ENCODE data around the gene GCGR.

Gene GCGR

GRCh38 chr17:81852237-81852636, 48.3 kb downstream of the GCGR start:
- no peak for TF ChIP-seq CTCF (IDR thresholded peaks at IDR 0.05; ENCODE audit: insufficient read depth, low read depth, low read length, missing control alignments)
- no peak for DNase-seq (ENCODE audit: low read depth)
- no peak overlapping the region for H3K4me3 ChIP-seq (ENCODE audit: low read length)

DNA sequence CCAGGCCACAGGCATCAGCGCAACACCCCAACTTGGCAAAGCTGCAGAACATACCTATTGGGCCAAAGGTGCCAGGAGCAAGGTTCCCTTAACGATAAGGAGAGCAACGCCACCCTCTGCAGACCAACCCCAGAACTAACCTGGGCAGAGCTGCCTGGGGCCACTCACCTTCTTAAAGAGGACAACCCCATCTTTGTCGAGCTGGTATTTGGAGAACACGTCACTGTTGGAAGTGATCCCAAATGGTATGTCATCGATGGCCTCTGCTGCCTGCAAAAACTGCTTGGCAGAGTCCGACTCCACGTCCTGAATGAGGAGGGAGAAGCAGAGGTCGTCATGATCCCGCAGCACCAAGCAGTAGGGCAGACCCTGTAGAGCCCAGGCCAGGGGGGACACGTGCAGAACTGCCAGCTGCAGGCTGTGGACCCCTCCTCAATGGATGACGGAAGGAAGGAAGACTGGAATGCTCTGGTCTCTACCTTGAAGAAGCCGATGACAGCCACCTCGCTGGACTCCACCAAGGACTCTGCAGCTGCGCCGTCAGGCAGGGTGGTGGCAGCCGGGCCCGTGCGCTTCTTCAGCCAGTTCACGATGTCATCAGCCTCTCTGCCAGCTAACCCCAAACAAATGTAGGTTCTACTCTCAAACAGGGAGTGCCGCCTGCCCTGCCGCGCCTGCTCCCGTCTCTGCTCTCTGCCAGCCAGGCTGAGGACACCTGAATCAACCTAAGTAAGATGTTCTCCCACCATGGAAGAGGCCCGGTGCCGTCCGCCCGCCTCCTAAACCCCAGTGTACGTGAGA, 51.2 kb downstream of the GCGR start:
- peak; percentile 51 for TF ChIP-seq CTCF (IDR thresholded peaks at IDR 0.05; ENCODE audit: insufficient read depth, low read depth, low read length, missing control alignments)
- peak; percentile 74 for DNase-seq (ENCODE audit: low read depth)
- no peak overlapping the region for H3K4me3 ChIP-seq (ENCODE audit: low read length)

- peak overlapping the region; percentile 93 for H3K4me3 ChIP-seq (ENCODE audit: low read length)
Observed at GRCh38 chr17:81858170-81858966, 54.4 kb downstream of the GCGR start.

GRCh38 chr17:81858967-81859905, 55.3 kb downstream of the GCGR start:
- TF ChIP-seq CTCF (IDR thresholded peaks at IDR 0.05; ENCODE audit: insufficient read depth, low read depth, low read length, missing control alignments) = no peak
- DNase-seq (ENCODE audit: low read depth) = no peak
- peak overlapping the region; percentile 93 for H3K4me3 ChIP-seq (ENCODE audit: low read length)

More at GRCh38 chr17:81858170-81858966, 54.4 kb downstream of the GCGR start:
- no peak for DNase-seq (ENCODE audit: low read depth)
- TF ChIP-seq CTCF (IDR thresholded peaks at IDR 0.05; ENCODE audit: insufficient read depth, low read depth, low read length, missing control alignments) = no peak

DNA sequence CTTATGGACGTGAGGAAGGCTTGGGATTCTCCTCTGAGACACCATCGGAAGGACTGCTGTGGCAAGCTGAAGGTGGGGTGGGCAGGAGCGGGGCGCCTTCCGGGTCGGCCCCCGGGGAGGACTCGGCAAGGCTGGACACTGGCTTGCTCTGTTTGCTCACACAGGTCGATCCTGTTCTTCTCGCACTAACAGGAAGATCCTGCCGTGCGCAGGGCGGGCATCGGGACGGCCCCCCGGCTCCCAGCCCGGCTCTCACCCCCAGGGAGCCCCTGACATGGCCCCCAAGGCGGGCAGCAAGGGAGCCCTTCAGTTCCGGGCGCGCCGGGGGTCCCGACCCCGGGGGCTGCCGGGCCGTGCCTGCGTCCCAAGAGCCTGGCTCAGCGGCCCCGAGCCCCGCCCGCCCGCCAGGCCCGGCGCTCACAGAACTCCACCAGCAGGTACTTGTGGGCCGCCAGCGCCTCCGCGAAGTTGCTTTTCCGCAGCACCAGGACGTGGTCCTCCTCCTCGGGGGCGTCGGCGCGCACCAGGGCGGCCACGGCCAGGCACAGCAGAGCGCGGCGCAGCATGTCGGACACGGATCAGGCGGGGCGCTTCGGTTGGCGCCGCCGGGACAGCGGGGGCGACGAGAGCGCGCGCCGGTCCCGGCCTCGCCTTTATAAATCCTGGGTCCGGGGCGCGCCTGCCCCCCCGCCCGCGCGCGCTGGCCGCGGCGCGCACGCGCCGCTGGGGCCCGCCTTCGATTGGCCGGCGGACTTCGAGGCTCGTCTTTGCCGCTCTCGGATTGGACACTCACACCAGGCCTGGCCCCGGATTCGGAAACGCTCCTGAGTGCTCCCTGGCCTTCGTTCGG, 56.2 kb downstream of the GCGR start, which contains the start of gene P4HB:
TSS of gene P4HB (minus strand) at position 630 of the 850 bp plus-strand sequence. CDS start at position 566, 64 bp downstream.
- H3K4me3 ChIP-seq (ENCODE audit: low read length) = peak within 1 kb of the TSS; percentile 93
- DNase-seq (ENCODE audit: low read depth) = no peak
- TF ChIP-seq CTCF (IDR thresholded peaks at IDR 0.05; ENCODE audit: insufficient read depth, low read depth, low read length, missing control alignments) = no peak

All from epithelial cell of esophagus (primary cell).